Testis (tissue), 2 donors: ENCODE results near the gene SLC35E1.

ENCODE experiments used
- CTCF ChIP-seq, 3 experiments: fragments of 450-650 bp in 2 of 3; fragments of 200-600 bp in 1 of 3; sonication (generic) in 1 of 3; IDR thresholded peaks; one replicate each; pipeline ENCODE4 v1.5.1; 2016 to 2019; ENCODE audit warnings: antibody characterized with exemption in 3 of 3, mild to moderate bottlenecking in 2 of 3, moderate library complexity in 1 of 3
- POLR2A ChIP-seq: fragments of 450-650 bp; IDR thresholded peaks from one replicate; pipeline ENCODE4 v1.6.1; 2017; ENCODE audit warnings: antibody characterized with exemption, mild to moderate bottlenecking, moderate library complexity

- TF ChIP-seq POLR2A (no peak), CTCF (IDR thresholded peaks at IDR 0.05) (no peak)
Measured at GRCh38 chr19:16542910-16543472, 29.2 kb downstream of the SLC35E1 start.
